Measurements from ENCODE around the gene KLF7. TPM values are rescaled to one million over a fixed set of nuclear protein-coding genes. Genes with fewer than 3 reads are reported as not detected.
A peak's percentile ranks its signal among the peaks of the same experiment; 100 is the strongest.

KLF7 gene
- total and polyA plus RNA-seq, 2 donors (not counting 1 experiment from before 2014, with no cell fraction given): 12.9 to 21.0 TPM

DNA sequence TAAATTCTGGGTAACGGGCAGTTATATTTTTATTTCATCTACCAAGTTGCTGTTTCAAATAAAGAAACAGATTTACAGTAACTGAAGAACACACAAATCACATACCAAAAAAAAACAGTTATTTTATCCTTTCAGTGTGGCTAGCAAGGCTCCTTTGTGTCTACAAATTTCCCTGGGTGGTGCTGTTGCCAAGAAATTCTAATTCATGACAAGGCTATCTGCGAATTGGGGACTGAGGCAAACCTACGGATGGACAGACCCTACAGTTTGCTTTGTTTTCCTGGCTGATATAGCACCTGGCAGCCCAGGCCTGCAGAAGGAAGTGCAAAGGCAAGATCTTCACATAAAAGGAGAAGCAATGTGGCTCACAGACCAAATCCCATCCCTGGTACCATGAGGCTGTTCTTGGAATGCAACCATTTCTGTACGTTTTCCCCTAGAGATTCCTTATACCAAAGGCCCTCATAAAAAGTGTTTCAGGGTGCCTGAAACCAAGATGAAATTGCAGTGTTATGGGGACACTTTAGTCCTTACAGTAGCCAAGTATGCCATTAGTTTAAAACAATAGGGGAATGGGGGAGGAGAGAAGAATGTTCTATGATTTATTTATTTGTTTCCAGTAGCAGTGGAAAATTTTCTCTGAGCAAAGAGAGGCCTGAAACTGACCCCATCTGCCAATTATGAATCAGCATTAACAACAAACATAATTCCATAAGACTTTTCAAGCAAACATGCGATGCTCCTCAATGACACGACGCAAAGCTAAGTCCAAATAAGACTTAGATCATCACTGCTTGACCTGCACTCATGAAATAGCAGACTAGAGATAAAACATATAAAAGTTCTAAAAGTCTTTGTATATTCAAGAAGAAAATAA is 4.3 kb downstream of the KLF7 start:
- H3K9ac ChIP-seq (ENCODE audit: insufficient read depth, low read length): no peak overlapping the region
- peak overlapping the region in 1 of 4 experiments; percentile 98 for H3K4me3 ChIP-seq (replicated peaks in 1 of 4; ENCODE audit: control extremely low read depth in 1 of 4, insufficient read depth in 1 of 4, low read depth in 3 of 4, low read length in 4 of 4)
- peak overlapping the region; percentile 90 for H3K4me2 ChIP-seq (ENCODE audit: extremely low read depth, insufficient read depth, low read length)
- H3K36me3 ChIP-seq (ENCODE audit: control insufficient read depth, insufficient read depth, low read length): no peaks in the 10 kb centered on the region
- no peak overlapping the region for H2AFZ ChIP-seq (ENCODE audit: low read length)
- H3K27ac ChIP-seq (ENCODE audit: insufficient read depth, low read length): no peak overlapping the region
- H3K79me2 ChIP-seq (ENCODE audit: control insufficient read depth, insufficient read depth, low read length): peaks cover 89% of the 10 kb centered on the region
- DNase-seq (ENCODE audit: low read depth in 2 of 2): peak; percentile 58 to 69
- no peak for TF ChIP-seq EZH2 (IDR thresholded peaks at IDR 0.05; ENCODE audit: low read length, missing control alignments)
- TF ChIP-seq, protein P1, sequence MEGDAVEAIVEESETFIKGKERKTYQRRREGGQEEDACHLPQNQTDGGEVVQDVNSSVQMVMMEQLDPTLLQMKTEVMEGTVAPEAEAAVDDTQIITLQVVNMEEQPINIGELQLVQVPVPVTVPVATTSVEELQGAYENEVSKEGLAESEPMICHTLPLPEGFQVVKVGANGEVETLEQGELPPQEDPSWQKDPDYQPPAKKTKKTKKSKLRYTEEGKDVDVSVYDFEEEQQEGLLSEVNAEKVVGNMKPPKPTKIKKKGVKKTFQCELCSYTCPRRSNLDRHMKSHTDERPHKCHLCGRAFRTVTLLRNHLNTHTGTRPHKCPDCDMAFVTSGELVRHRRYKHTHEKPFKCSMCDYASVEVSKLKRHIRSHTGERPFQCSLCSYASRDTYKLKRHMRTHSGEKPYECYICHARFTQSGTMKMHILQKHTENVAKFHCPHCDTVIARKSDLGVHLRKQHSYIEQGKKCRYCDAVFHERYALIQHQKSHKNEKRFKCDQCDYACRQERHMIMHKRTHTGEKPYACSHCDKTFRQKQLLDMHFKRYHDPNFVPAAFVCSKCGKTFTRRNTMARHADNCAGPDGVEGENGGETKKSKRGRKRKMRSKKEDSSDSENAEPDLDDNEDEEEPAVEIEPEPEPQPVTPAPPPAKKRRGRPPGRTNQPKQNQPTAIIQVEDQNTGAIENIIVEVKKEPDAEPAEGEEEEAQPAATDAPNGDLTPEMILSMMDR (conservative IDR thresholded peaks at IDR 0.05 in 1 of 2, IDR thresholded peaks at IDR 0.05 in 1 of 2; ENCODE audit: low read depth in 1 of 2, low read length in 2 of 2): no peak
- no peaks in the 10 kb centered on the region for H3K27me3 ChIP-seq (ENCODE audit: control insufficient read depth, insufficient read depth, low read length)
- peaks cover 6% of the 10 kb centered on the region for H3K4me1 ChIP-seq (ENCODE audit: control insufficient read depth, extremely low read depth, insufficient read depth, low read length)
- H4K20me1 ChIP-seq (ENCODE audit: control insufficient read depth, extremely low read depth, insufficient read depth, low read length): no peaks in the 10 kb centered on the region
- H3K9me3 ChIP-seq (ENCODE audit: control insufficient read depth, insufficient read depth, low read depth, low read length): no peaks in the 10 kb centered on the region

DNA sequence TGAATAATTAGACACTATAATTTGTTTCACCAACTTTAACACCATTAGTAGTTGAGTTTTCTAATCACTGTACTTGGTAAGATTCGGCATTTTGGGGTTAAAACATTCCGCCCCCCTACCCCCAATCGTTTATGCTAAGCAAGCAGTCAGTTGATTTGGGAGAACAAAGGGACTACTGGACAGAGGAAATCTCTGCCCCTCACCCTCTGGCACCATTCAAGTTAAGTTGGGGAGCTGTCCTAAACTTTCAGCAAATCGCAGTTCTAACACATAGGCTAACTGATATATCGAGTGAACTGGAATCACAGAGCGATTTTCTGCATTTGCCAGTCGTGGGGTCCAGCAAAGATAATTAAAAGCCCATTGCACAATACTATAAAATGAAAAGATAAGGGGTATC is 5.6 kb downstream of the KLF7 start:
- Histone ChIP-seq H3K79me2 (ENCODE audit: control insufficient read depth, insufficient read depth, low read length) (peaks cover 98% of the 10 kb centered on the region), H3K9ac (ENCODE audit: insufficient read depth, low read length) (no peak overlapping the region), H2AFZ (ENCODE audit: low read length) (no peak overlapping the region), H3K4me3 (replicated peaks in 1 of 4; ENCODE audit: control extremely low read depth in 1 of 4, insufficient read depth in 1 of 4, low read depth in 3 of 4, low read length in 4 of 4) (no peak overlapping the region), H3K36me3 (ENCODE audit: control insufficient read depth, insufficient read depth, low read length) (no peaks in the 10 kb centered on the region), H3K27ac (ENCODE audit: insufficient read depth, low read length) (no peak overlapping the region), H3K4me2 (ENCODE audit: extremely low read depth, insufficient read depth, low read length) (no peak overlapping the region), H3K9me3 (ENCODE audit: control insufficient read depth, insufficient read depth, low read depth, low read length) (no peaks in the 10 kb centered on the region), H4K20me1 (ENCODE audit: control insufficient read depth, extremely low read depth, insufficient read depth, low read length) (no peaks in the 10 kb centered on the region), H3K27me3 (ENCODE audit: control insufficient read depth, insufficient read depth, low read length) (no peaks in the 10 kb centered on the region), H3K4me1 (ENCODE audit: control insufficient read depth, extremely low read depth, insufficient read depth, low read length) (peaks cover 11% of the 10 kb centered on the region)
- TF ChIP-seq, protein P1 (conservative IDR thresholded peaks at IDR 0.05 in 1 of 2, IDR thresholded peaks at IDR 0.05 in 1 of 2; ENCODE audit: low read depth in 1 of 2, low read length in 2 of 2): no peak
- no peak for TF ChIP-seq EZH2 (IDR thresholded peaks at IDR 0.05; ENCODE audit: low read length, missing control alignments)
- DNase-seq (ENCODE audit: low read depth in 2 of 2): peak; percentile 39 to 53

DNA sequence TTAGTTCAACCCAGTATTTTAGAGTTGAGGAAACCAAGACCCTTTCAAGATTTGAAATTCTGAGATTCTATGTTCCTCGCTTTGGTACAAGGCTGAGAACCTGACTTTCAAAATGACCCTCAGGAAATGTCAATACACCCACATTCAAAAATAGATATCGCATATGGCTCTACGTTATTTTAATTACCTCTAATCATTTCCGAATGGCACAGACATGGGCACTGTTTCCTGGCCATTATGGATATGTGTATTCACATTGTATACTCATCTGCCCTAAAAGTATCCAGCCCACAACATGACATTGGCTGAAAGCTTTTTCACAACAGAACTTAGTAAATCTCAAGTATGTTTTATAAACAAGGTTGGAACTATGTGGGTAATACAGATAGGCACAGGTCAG is 6.7 kb downstream of the KLF7 start:
- Histone ChIP-seq H3K27ac (ENCODE audit: insufficient read depth, low read length) (no peak overlapping the region), H3K4me3 (replicated peaks in 1 of 4; ENCODE audit: control extremely low read depth in 1 of 4, insufficient read depth in 1 of 4, low read depth in 3 of 4, low read length in 4 of 4) (no peak overlapping the region), H3K9ac (ENCODE audit: insufficient read depth, low read length) (no peak overlapping the region), H3K79me2 (ENCODE audit: control insufficient read depth, insufficient read depth, low read length) (peaks cover 98% of the 10 kb centered on the region), H3K36me3 (ENCODE audit: control insufficient read depth, insufficient read depth, low read length) (no peaks in the 10 kb centered on the region), H2AFZ (ENCODE audit: low read length) (no peak overlapping the region), H3K27me3 (ENCODE audit: control insufficient read depth, insufficient read depth, low read length) (no peaks in the 10 kb centered on the region), H4K20me1 (ENCODE audit: control insufficient read depth, extremely low read depth, insufficient read depth, low read length) (no peaks in the 10 kb centered on the region), H3K4me1 (ENCODE audit: control insufficient read depth, extremely low read depth, insufficient read depth, low read length) (peaks cover 11% of the 10 kb centered on the region), H3K4me2 (ENCODE audit: extremely low read depth, insufficient read depth, low read length) (no peak overlapping the region), H3K9me3 (ENCODE audit: control insufficient read depth, insufficient read depth, low read depth, low read length) (no peaks in the 10 kb centered on the region)
- TF ChIP-seq EZH2 (IDR thresholded peaks at IDR 0.05; ENCODE audit: low read length, missing control alignments): no peak
- TF ChIP-seq, protein P1 (conservative IDR thresholded peaks at IDR 0.05 in 1 of 2, IDR thresholded peaks at IDR 0.05 in 1 of 2; ENCODE audit: low read depth in 1 of 2, low read length in 2 of 2): no peak
- no peak for DNase-seq (ENCODE audit: low read depth in 2 of 2)

All from fibroblast of lung (primary cell).